ENCODE measurements around the gene COL20A1.
A peak's percentile ranks its signal among the peaks of the same experiment; 100 is the strongest.

COL20A1 gene

GRCh38 chr20:63268256-63268655 is 24.7 kb upstream of the COL20A1 start:
- peaks cover 46% of the 10 kb centered on the region for H3K27me3 Mint-ChIP-seq
- H3K9me3 Mint-ChIP-seq, result no peaks in the 10 kb centered on the region
- no peak overlapping the region for H3K27ac Mint-ChIP-seq
- peaks cover 6% of the 10 kb centered on the region for H3K4me1 Mint-ChIP-seq
- no peaks in the 10 kb centered on the region for H3K36me3 Mint-ChIP-seq
- H3K4me3 Mint-ChIP-seq, result no peak overlapping the region
- no peak for DNase-seq
- CTCF ChIA-PET, result no interaction called here

GRCh38 chr20:63268671-63269439 is 24.1 kb upstream of the COL20A1 start:
- H3K9me3 Mint-ChIP-seq, result no peaks in the 10 kb centered on the region
- peaks cover 45% of the 10 kb centered on the region for H3K27me3 Mint-ChIP-seq
- H3K4me3 Mint-ChIP-seq, result no peak overlapping the region
- no peak for DNase-seq
- H3K27ac Mint-ChIP-seq, result no peak overlapping the region
- H3K36me3 Mint-ChIP-seq, result no peaks in the 10 kb centered on the region
- CTCF ChIA-PET, result no interaction called here
- peaks cover 11% of the 10 kb centered on the region for H3K4me1 Mint-ChIP-seq

- CTCF ChIA-PET, result no interaction called here
- no peak overlapping the region for H3K4me3 Mint-ChIP-seq
- no peaks in the 10 kb centered on the region for H3K9me3 Mint-ChIP-seq
- peaks cover 37% of the 10 kb centered on the region for H3K27me3 Mint-ChIP-seq
- no peak overlapping the region for H3K27ac Mint-ChIP-seq
- peaks cover 19% of the 10 kb centered on the region for H3K4me1 Mint-ChIP-seq
- no peaks in the 10 kb centered on the region for H3K36me3 Mint-ChIP-seq
- no peak for DNase-seq
Measured at GRCh38 chr20:63269724-63270123, 23.3 kb upstream of the COL20A1 start.

GRCh38 chr20:63270606-63271325 is 22.2 kb upstream of the COL20A1 start:
- Mint-ChIP-seq H3K4me1 (peaks cover 26% of the 10 kb centered on the region), H3K27ac (no peak overlapping the region), H3K4me3 (peak overlapping the region; percentile 78), H3K36me3 (no peaks in the 10 kb centered on the region), H3K27me3 (peaks cover 29% of the 10 kb centered on the region), H3K9me3 (no peaks in the 10 kb centered on the region)
- CTCF ChIA-PET, result no interaction called here
- no peak for DNase-seq

- H3K27me3 Mint-ChIP-seq, result peaks cover 25% of the 10 kb centered on the region
- H3K4me1 Mint-ChIP-seq, result peaks cover 26% of the 10 kb centered on the region
- peak within 1 kb of the TSS; percentile 79 for H3K4me3 Mint-ChIP-seq
- H3K9me3 Mint-ChIP-seq, result no peaks in the 10 kb centered on the region
- peak; percentile 95 for DNase-seq
- CTCF ChIA-PET, result no interaction called here
- H3K27ac Mint-ChIP-seq, result peak within 1 kb of the TSS; percentile 85
- H3K36me3 Mint-ChIP-seq, result peaks cover 1% of the 10 kb centered on the region
Measured at GRCh38 chr20:63272105-63273058, 20.6 kb upstream of the COL20A1 start, which contains the start of gene ARFGAP1. TSS of gene ARFGAP1 (plus strand) at chr20:63272813. CDS start at chr20:63275581, 2,768 bp downstream.

- no peak for DNase-seq
- CTCF ChIA-PET, result no interaction called here
- Mint-ChIP-seq H3K27ac (peak overlapping the region; percentile 85), H3K27me3 (peaks cover 19% of the 10 kb centered on the region), H3K9me3 (no peaks in the 10 kb centered on the region), H3K36me3 (peaks cover 3% of the 10 kb centered on the region), H3K4me1 (peaks cover 26% of the 10 kb centered on the region), H3K4me3 (peak overlapping the region; percentile 79)
Measured at GRCh38 chr20:63273059-63273579, 19.9 kb upstream of the COL20A1 start.

GRCh38 chr20:63273635-63274380 is 19.2 kb upstream of the COL20A1 start:
- Mint-ChIP-seq H3K27me3 (peaks cover 13% of the 10 kb centered on the region), H3K36me3 (peaks cover 8% of the 10 kb centered on the region), H3K4me3 (peak overlapping the region; percentile 79), H3K4me1 (peaks cover 26% of the 10 kb centered on the region), H3K9me3 (no peaks in the 10 kb centered on the region), H3K27ac (peak overlapping the region; percentile 85)
- CTCF ChIA-PET, result no interaction called here
- DNase-seq, result no peak

GRCh38 chr20:63274381-63275228 is 18.4 kb upstream of the COL20A1 start:
- CTCF ChIA-PET, result no interaction called here
- H3K36me3 Mint-ChIP-seq, result peaks cover 9% of the 10 kb centered on the region

GRCh38 chr20:63275825-63276224 is 17.2 kb upstream of the COL20A1 start:
- no peak for DNase-seq
- no peak overlapping the region for H3K27ac Mint-ChIP-seq
- H3K9me3 Mint-ChIP-seq, result no peaks in the 10 kb centered on the region
- peaks cover 26% of the 10 kb centered on the region for H3K4me1 Mint-ChIP-seq
- peaks cover 12% of the 10 kb centered on the region for H3K36me3 Mint-ChIP-seq
- no peak overlapping the region for H3K4me3 Mint-ChIP-seq
- H3K27me3 Mint-ChIP-seq, result peaks cover 9% of the 10 kb centered on the region
- CTCF ChIA-PET, result interaction anchor here (1.3 to 2.0 kb wide), 2 partner anchors 51 to 53 kb away, joined by 3 to 5 read pairs; no protein-coding TSS in a partner anchor

More at GRCh38 chr20:63274381-63275228, 18.4 kb upstream of the COL20A1 start:
- no peak for DNase-seq
- Mint-ChIP-seq H3K4me3 (peak overlapping the region; percentile 51), H3K4me1 (peaks cover 26% of the 10 kb centered on the region), H3K27me3 (peaks cover 13% of the 10 kb centered on the region), H3K27ac (peak overlapping the region; percentile 19), H3K9me3 (no peaks in the 10 kb centered on the region)

- peaks cover 20% of the 10 kb centered on the region for H3K4me1 Mint-ChIP-seq
- H3K27me3 Mint-ChIP-seq, result peaks cover 6% of the 10 kb centered on the region
- no peak for DNase-seq
- CTCF ChIA-PET, result interaction anchor here (1.3 to 2.0 kb wide), 2 partner anchors 52 to 54 kb away, joined by 3 to 5 read pairs; no protein-coding TSS in a partner anchor
- H3K9me3 Mint-ChIP-seq, result no peaks in the 10 kb centered on the region
- peaks cover 12% of the 10 kb centered on the region for H3K36me3 Mint-ChIP-seq
- H3K27ac Mint-ChIP-seq, result no peak overlapping the region
- no peak overlapping the region for H3K4me3 Mint-ChIP-seq
Measured at GRCh38 chr20:63276956-63277355, 16.0 kb upstream of the COL20A1 start.

GRCh38 chr20:63277466-63278272 is 15.3 kb upstream of the COL20A1 start:
- Mint-ChIP-seq H3K27ac (no peak overlapping the region), H3K4me3 (no peak overlapping the region), H3K4me1 (peaks cover 20% of the 10 kb centered on the region), H3K9me3 (no peaks in the 10 kb centered on the region), H3K27me3 (no peaks in the 10 kb centered on the region), H3K36me3 (peaks cover 12% of the 10 kb centered on the region)
- CTCF ChIA-PET, result interaction anchor here (2.0 kb wide), 1 partner anchor 54 kb away, joined by 5 read pairs; no protein-coding TSS in a partner anchor
- DNase-seq, result no peak

- H3K4me1 Mint-ChIP-seq, result peaks cover 17% of the 10 kb centered on the region
- H3K9me3 Mint-ChIP-seq, result no peaks in the 10 kb centered on the region
- H3K36me3 Mint-ChIP-seq, result peaks cover 12% of the 10 kb centered on the region
- no peak for DNase-seq
- no peaks in the 10 kb centered on the region for H3K27me3 Mint-ChIP-seq
- H3K27ac Mint-ChIP-seq, result no peak overlapping the region
- no peak overlapping the region for H3K4me3 Mint-ChIP-seq
- CTCF ChIA-PET, result no interaction called here
Measured at GRCh38 chr20:63278661-63279060, 14.3 kb upstream of the COL20A1 start.
